AG10803 (cell line): ENCODE measurements around the gene SEPTIN10.

Source experiments
- DNase-seq: peaks from one replicate; pipeline ENCODE4 v3.0.0; 2010; ENCODE audit warnings: low read depth
- H3K4me3 ChIP-seq: 2 replicates; pipeline ENCODE4 v1.5.1; 2011; ENCODE audit warnings: mild to moderate bottlenecking, low read length, control low read depth
- TF ChIP-seq, protein P1 (sequence below): conservative IDR thresholded peaks from 2 replicates; pipeline ENCODE4 v1.5.1; 2011; ENCODE audit warnings: mild to moderate bottlenecking, low read length, control low read depth, inconsistent platforms

SEPTIN10 gene

DNA sequence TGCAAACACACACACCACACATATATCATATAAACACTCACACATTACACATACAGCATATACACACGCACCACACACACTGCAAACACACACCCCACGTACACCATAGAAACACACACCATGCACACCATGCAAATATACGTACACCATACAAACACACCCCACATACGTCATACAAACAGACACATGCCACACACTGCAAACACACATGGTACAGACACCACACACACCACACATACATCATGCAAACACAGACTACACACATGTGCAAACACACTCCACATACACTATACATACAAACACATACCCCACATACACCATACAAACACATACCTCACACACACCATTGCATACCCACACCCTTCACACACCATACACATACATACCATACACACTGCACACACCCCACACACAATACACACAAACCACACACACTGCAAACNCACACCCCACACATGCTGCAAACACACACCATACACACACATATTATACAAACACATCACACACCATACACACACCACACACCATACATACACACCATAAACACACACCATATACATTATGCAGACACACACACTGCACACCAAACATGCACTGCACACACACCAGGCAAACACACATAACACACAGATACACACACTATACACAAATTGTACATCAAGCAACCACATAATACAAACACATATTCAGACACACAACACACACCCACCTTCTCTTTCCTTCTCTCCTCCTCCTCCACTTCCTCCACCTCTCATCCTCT lies 120.4 kb downstream of the SEPTIN10 start:
- H3K4me3 ChIP-seq = no peak overlapping the region
- TF ChIP-seq, protein P1, sequence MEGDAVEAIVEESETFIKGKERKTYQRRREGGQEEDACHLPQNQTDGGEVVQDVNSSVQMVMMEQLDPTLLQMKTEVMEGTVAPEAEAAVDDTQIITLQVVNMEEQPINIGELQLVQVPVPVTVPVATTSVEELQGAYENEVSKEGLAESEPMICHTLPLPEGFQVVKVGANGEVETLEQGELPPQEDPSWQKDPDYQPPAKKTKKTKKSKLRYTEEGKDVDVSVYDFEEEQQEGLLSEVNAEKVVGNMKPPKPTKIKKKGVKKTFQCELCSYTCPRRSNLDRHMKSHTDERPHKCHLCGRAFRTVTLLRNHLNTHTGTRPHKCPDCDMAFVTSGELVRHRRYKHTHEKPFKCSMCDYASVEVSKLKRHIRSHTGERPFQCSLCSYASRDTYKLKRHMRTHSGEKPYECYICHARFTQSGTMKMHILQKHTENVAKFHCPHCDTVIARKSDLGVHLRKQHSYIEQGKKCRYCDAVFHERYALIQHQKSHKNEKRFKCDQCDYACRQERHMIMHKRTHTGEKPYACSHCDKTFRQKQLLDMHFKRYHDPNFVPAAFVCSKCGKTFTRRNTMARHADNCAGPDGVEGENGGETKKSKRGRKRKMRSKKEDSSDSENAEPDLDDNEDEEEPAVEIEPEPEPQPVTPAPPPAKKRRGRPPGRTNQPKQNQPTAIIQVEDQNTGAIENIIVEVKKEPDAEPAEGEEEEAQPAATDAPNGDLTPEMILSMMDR = no peak
- DNase-seq = no peak
